DMS53 treated with DMSO at 0.1 percent for 48 hours (cell line): ENCODE data around the gene SERP1.
"Not testable (repeated sequence)": the region's sequence is repeated elsewhere in the genome, so short reads cannot be mapped to it uniquely, and the experiment has no call there.

Experiments used
- DNase-seq: peaks from one replicate; lab custom pipeline; 2025; ENCODE audit not compliant: unreplicated experiment; lab: John Stamatoyannopoulos, UW

Gene SERP1

DNA sequence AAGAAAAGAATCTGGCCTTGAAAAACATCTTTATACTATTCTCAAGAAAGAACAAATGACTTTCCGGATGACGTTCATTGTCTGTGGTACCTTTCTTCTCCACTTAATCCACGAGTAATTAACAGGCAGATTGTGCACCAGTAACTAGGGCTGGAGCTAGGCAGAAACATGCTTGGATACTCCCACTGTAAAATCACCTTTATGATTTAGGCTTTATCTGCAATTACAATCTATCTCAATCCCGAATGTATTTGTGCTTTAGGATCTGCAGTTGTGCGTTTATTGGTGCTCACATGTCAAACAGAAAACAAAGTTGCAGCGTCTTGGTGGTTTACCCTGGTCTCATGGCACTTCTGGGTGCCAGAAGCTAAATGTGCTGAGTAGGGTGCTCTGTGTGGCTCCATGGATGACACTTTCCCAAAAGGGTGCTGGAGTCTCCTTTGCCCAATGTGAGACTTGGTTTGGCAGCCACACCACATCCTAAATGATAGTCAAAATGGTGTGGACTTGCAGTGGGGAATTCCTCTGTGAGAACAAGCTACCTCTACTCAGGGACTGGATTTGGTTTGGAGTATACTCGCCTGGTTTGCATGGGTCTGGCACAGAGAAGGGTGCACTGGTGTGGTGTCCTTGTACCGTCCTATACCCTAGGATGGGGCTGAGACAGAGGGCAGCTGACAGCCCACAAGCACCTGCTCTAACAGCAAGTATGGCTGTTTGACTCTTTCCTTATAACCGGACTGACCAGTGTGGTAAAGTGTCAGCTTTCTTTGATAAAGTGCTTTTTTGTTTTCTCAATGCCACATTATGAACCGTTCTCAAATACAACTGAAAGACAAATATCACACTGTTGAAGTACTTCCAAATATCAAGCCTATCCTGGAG, 7.7 kb downstream of the SERP1 start:
- DNase-seq, result no peak

DNA sequence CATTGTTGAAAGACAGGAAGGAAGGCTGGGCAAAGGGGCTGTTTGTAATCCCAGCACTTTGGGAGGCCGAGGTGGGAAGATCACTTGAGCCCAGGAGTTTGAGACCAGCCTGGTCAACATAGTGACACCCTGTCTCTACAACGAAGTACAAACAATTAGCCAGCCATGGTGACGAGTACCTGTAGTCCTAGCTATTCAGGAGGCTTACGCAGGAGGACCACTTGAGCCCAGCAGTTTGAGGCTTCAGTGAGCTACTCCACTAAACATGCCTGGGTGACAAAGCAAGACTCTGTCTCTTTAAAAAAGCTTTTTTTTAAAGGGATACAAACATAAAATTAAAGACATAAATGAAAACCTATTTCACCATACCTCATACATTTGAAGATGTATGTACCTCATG, 11.1 kb downstream of the SERP1 start:
- peak; percentile 5 for DNase-seq

- DNase-seq, result no peak
These were observed 14.5 kb downstream of the SERP1 start for GRCh38 chr3:150531775-150532174.

- DNase-seq, result no peak
These were observed 17.9 kb downstream of the SERP1 start for GRCh38 chr3:150528354-150528797.

DNA sequence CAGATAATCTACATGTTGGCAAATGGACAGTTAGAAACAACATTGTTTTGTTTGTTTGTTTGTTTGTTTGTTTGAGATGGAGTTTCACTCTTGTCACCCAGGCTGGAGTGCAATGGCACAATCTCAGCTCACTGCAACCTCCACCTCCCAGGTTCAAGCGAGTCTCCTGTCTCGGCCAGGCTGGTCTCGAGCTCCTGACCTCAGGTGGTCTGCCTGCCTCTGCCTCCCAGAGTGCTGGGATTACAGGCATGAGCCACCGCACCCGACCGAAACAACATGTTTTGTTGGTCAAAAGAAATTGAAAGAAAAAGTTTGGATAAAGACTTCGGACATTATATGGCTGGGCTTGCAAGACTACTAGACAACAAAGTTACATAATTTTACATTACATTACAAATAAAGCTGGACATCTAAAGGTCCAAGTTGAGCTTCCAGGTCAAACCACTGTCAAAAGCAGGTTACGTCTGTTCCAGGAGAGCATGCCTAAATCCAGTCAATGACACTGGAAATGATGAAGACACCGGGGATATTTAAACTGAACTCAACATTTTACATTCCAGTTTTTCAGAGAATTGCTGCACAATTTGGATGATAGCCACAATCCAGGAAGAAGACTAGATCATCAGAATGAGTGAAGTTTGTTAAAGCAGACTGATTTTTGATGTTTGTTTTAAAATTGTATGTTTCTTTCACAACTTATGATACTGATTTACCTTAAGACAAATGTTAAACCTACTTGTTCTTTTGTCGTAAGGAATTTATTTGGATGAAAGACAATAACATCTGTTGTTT, 18.6 kb downstream of the SERP1 start:
- no peak for DNase-seq

GRCh38 chr3:150523538-150523937, 22.8 kb downstream of the SERP1 start:
- no peak for DNase-seq

GRCh38 chr3:150521463-150521862, 24.8 kb downstream of the SERP1 start:
- DNase-seq, result no peak

- no peak for DNase-seq
These were observed 25.9 kb downstream of the SERP1 start for GRCh38 chr3:150520408-150520807.

GRCh38 chr3:150519026-150519425, 27.3 kb downstream of the SERP1 start:
- DNase-seq, result no peak

DNA sequence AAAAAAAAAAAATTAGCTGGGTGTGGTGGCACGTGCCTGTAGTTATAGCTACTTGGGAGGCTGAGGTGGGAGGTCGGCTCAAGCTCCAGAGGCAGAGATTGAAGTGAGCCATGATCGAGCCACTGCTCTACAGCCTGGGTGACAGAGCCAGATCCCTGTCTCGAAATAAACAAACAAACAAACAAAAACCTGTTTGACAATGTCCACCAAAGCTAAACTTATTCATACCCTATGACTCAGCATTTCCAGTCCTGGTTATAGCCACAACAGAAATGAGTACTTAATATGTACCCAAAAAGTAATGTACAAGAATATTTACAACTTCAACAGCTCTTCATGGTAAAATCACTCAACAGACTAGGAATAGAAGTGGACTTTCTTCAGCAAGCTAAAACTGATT, 31.1 kb downstream of the SERP1 start:
- DNase-seq, result no peak

DNA sequence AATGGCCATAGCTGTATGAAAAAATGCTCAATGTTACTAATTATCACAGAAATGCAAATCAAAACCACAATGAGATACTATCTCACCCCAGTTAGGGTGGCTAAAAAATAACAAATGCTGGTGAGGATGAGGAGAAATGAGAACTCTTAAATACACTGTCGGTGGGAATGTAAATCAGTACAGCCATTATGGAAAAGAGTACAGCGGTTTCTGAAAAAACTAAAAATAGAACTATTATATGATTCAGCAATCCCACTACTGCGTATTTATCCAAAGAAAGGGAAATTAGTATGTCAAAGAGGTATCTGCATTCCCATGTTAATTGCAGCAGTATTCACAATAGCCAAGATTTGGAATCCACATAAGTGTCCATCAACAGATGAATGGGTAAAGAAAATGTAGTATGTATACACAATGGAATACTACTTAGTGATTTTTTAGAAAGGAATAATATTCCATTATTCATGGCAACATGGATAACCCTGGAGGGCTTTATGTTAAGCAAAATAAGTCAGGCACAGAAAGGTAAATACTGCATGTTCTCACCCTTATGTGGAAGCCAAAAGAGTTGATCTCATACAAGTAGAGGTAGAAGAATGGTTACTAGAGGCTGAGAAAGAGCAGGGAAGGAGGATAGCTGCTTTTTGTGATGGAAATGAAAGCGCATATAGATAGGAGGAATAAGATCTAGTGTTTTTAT, 35.0 kb downstream of the SERP1 start:
- DNase-seq, result no peak

GRCh38 chr3:150509780-150510179, 36.5 kb downstream of the SERP1 start:
- no peak for DNase-seq

GRCh38 chr3:150508401-150508800, 37.9 kb downstream of the SERP1 start:
- DNase-seq, result no peak

- DNase-seq, result no peak
These were observed 41.8 kb downstream of the SERP1 start for GRCh38 chr3:150504483-150504882.

- no peak for DNase-seq
These were observed 42.7 kb downstream of the SERP1 start for GRCh38 chr3:150503402-150504099.

GRCh38 chr3:150500960-150501359, 45.3 kb downstream of the SERP1 start:
- not testable (repeated sequence) for DNase-seq

GRCh38 chr3:150497956-150498355, 48.3 kb downstream of the SERP1 start:
- DNase-seq, result no peak

DNA sequence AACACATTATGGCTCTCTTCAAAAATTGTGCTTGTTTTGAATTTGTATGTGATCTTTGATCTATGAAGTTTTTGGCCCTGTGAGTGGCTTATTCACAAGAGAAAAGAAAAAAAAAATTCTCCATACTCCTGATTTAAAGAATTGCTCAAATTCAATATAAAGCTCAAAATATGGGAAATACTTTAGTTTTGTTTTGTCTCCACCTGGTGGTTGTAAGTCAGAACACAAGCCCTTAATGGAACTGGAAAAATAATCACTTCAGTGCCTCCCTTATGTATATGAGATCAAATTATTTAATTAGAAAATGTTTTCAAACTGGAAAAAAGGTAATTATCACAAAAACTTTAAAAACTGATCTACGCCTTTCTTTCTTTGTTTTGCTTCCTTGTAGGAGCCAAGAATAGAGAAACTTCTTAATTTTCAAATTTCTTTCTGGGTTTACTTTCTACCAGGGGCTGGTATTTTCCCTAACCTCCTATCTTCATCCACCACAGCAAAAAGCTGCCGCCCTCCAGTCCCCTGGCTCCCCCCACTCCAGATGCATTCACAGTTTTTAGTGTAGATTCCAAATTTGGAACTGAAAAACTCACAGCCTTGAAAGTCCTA, 50.6 kb downstream of the SERP1 start:
- peak; percentile 35 for DNase-seq

GRCh38 chr3:150495149-150495548, 51.1 kb downstream of the SERP1 start:
- no peak for DNase-seq

GRCh38 chr3:150494411-150494977, 51.8 kb downstream of the SERP1 start:
- no peak for DNase-seq
